Testis (tissue), 2 donors: ENCODE measurements around the gene ARF5.

Experiments
- POLR2A ChIP-seq: fragments of 450-650 bp; IDR thresholded peaks from one replicate; pipeline ENCODE4 v1.6.1; 2017; ENCODE audit warnings: antibody characterized with exemption, mild to moderate bottlenecking, moderate library complexity
- TF ChIP-seq, protein P1 (sequence below), 3 experiments: fragments of 450-650 bp in 2 of 3; fragments of 200-600 bp in 1 of 3; sonication (generic) in 1 of 3; IDR thresholded peaks; one replicate each; pipeline ENCODE4 v1.5.1; 2016 to 2019; ENCODE audit warnings: antibody characterized with exemption in 3 of 3, mild to moderate bottlenecking in 2 of 3, moderate library complexity in 1 of 3

DNA sequence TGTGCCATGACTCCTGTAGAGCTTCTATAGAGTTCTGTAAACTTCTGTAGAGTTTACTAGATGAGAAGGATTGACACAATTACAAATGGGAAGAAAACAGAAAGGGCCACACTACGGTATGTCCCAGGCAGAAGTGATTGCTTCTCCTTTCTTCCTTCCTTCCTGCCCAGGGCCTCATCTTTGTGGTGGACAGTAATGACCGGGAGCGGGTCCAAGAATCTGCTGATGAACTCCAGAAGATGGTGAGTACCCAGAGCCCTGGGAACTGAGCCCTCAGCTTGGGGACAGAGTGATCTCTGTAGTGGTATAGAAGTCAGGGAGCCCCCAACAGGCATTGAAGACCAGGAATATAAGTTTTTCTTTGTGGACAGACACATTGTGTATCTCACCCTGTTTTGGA lies 1.7 kb downstream of the ARF5 start:
- no peak for TF ChIP-seq POLR2A
- TF ChIP-seq, protein P1, sequence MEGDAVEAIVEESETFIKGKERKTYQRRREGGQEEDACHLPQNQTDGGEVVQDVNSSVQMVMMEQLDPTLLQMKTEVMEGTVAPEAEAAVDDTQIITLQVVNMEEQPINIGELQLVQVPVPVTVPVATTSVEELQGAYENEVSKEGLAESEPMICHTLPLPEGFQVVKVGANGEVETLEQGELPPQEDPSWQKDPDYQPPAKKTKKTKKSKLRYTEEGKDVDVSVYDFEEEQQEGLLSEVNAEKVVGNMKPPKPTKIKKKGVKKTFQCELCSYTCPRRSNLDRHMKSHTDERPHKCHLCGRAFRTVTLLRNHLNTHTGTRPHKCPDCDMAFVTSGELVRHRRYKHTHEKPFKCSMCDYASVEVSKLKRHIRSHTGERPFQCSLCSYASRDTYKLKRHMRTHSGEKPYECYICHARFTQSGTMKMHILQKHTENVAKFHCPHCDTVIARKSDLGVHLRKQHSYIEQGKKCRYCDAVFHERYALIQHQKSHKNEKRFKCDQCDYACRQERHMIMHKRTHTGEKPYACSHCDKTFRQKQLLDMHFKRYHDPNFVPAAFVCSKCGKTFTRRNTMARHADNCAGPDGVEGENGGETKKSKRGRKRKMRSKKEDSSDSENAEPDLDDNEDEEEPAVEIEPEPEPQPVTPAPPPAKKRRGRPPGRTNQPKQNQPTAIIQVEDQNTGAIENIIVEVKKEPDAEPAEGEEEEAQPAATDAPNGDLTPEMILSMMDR (IDR thresholded peaks at IDR 0.05) = no peak
